SW 1271 (cell line): ENCODE measurements around the gene TMC2.
A peak's percentile ranks its signal among the peaks of the same experiment; 100 is the strongest.

Experiments used
- DNase-seq, 2 experiments: peaks; one replicate each; lab custom pipeline; 2025; lab: John Stamatoyannopoulos, UW

The TMC2 gene

DNA sequence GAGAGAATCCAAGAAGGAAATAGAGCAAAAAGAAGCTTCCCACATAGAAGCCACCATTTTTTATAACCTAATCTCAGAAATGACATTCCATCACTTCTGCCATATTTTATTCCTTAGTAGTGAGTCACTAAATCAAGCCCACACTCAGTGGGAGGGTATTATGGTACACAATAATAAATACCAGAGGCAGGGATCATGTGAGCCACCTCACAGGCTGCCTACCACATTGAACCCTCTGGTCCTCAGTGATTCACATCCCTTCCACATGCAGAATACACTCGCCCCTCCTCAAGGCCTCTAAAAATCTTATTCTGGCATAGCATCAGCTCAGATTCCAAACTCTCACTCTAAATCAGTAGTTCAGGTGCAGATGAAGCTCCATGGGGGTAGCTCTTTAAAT, 49.4 kb downstream of the TMC2 start:
- no peak for DNase-seq

DNA sequence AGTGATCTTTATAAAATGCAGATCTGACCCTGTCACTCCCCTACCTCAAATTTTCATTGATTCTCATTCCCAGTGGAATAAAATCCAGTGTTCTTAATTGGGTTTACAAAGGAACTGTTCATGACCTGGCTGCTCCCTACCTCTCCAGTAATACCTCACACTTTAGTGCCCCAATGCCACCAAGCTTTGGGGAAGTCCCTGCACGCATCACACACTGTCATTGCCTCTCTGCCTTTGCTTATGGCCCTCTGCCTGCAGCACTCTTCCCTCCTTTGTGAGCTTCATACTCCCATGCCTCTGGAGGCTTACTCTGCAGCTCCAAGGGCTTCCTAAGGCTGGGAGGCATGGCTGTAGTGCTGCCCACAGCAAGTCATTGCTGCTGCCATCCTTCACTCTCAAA, 57.4 kb downstream of the TMC2 start:
- no peak for DNase-seq

DNA sequence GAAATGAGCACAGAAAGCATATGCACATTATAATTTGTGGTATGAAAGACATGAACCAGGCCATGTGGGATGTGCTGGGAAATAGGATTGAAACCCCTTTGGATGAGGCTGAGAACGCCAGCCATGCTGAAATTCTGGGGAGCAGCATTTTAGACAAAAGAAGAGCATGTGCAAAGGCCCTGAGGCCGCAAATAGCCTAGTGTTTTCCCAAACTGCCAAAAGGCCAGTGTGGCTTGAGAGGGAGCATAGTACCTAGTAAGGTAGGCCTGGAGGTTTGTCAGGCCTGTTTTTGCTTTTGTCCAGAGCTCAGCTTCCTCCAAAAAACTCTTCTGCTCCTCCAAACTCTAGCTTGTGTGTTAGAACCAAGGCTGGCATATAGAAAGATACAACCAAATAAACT, 58.7 kb downstream of the TMC2 start:
- no peak for DNase-seq

DNA sequence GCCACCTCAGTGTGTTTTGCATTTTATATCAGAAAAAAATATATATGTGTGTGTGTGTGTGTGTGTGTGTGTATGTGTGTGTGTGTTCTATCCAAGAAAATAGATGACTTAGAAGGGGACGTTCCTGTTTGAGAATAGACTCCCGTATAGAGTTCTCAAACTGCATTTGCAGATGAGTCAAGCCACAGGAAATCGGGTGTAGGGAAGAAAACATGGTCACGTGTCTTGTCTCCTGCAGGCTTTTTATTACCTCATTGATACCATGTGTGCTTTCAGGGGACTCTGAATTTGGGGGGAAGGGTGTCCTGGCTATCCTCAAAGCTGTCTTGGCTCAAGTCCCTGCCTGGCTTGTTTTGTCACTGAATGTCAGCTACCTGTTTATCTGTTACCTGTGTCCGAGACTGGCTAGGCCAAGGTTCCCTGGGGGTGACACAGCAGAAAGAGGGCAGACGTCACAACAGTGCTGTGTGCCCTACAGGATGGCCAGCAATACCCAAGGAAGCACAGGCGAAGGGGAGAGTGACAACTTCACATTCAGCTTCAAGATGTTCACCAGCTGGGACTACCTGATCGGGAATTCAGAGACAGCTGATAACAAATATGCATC, 60.4 kb downstream of the TMC2 start:
- no peak for DNase-seq

DNA sequence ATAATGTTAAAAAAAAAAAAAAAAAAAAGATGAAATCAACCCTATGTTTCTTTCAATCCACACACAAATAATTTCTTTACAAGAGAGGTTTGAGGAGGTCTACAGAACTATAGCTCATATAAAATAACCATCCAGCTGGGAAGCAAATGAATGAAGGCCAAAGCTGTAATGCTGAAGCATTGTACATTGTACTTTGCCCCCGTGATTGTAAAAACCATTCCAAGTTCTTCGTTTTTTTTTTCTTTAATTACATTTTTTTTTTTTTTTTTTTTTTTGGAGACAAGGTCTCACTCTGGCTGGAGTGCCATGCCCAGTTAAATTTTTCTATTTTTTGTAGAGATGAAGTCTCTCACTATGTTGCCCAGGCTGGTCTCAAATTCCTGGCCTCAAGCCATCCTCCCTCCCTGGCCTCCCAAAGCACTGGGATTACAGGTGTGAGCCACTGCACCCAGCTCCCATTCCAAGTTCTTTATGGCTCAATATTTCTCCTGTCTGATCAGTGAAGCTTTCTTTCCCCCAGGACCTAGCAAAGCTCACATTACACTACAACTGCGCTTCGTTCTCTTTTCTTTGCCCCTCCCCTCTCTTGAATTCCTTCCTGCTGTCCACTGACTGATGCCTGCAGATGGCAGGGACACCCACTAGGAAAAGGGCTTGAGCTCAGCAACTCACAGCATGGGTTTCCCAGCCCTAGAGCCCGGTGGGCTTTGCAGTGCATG, 63.1 kb downstream of the TMC2 start:
- no peak for DNase-seq

DNA sequence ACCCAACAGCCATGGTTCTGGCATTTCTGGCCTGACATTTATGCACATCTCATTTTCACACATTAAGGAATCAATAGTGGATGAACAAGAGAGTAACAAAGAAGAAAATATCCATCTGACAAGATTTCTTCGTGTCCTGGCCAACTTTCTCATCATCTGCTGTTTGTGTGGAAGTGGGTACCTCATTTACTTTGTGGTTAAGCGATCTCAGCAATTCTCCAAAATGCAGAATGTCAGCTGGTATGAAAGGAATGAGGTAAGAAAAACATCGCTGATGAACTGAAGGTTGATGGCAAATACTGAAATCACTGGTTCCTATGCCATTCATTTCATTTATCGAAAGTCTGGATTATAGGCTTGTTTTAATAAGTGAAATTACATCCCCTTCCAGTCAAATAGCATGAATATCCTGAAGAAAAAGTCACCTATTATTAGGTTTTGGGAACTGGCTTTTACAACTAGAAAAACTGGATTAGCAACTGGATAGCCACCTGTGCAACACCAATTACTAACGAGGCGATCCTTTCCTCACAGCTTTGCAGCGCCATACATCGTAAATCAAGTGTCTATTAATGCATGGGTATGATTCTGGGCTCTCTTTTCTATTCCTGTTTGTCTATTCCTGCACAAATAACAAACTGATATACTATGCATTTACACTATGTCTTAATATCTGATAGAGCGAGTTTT, 65.8 kb downstream of the TMC2 start:
- DNase-seq, result no peak

DNA sequence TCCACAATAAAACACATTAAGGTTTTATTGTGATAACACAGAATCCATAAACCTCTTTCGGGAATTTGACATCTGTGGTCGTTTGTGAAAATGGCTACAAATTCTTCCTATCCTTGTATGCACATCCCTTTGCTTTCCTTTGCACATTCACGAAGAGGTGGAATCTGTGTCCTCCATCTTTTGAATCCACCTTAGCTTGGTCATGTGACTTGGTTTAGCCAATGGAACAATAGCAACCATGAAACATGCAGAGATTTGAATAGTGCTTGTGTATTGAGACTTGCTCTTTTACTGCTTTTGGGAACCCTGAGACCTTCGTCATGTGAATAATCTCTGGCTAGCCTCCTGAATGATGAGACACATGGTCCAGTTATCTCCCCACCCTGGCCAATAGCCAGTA, 66.4 kb downstream of the TMC2 start:
- no peak for DNase-seq

DNA sequence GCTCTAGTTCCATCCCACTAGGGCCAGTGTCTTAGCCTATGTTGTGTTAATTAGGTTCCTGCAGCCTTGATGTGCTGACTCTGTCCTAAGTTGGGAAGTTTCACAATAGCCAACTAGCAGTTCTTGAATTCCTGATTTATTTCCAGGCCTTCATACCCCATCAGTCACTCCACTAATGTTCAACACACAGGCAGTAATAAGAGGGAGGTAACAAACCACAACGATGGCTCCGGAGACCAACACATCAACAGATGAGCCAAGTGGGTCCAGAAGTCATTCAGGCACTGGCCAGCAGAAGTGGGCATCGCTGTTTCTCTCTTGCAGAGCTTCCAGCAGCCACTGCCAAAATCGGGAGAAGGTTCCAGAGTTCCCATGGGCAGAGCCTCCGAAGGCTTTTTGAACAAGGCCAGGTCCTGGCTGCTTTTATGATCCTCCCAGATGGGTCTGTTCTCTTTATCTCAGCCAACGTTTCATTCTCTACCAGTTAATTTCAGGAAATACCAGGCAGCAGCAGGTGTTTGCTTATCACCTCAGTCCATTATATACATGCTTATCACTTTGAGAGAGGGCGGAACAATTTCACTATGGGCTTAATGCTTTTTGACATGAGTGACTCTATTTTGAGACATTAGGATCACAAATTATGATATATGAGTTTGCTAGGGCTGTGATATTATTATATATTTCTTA, 67.6 kb downstream of the TMC2 start:
- DNase-seq, result no peak

DNA sequence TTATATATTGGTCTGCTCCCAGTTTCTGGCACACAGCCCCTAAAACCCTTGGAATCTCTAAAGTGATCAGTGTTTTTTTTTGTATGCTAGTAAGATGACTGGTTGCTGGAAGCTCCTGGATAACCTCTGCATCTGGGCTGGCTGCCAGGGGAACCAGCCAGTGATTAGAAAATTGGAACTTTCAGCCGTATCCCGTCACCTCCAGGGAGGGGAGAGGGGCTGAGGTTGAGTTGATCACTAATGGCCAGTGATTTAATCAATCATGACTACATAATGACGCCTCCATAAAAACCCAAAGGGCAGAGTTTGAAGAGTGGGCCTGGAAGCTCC, 68.1 kb downstream of the TMC2 start:
- no peak for DNase-seq

DNA sequence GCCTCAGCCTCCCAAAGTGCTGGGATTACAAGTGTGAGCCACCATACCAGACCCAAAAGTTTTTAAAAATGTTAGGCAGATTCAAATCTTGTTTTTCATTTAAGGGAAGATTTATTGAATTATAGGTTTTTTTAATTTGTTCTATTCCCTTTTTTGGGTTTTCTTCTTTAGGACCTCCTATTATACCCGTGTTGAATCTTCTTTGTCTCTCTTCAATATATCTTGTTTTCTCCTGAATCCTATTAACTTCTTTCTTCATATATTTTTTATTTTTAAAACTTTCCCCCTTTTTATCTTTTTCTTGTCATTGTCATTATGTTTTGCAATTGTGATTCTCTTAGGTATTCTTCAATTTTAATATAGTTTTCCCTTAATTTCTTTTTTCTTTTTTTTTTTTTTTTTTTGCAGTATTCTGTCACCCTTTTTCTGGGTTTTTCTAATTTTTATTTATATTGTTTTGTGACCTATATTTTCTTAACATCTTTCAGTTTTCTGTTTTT, 70.2 kb downstream of the TMC2 start:
- DNase-seq, result no peak

DNA sequence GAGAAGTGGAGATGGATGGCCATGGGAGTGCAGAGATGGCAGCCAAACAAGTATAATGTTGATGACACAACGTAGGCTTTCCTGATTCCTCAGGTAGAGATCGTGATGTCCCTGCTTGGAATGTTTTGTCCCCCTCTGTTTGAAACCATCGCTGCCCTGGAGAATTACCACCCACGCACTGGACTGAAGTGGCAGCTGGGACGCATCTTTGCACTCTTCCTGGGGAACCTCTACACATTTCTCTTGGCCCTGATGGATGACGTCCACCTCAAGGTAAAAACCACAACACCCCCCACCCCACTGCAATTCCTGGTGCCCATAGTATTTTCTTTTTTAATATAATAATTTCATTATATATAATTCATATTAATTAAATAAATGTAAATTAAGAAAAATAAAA, 74.0 kb downstream of the TMC2 start:
- no peak for DNase-seq

DNA sequence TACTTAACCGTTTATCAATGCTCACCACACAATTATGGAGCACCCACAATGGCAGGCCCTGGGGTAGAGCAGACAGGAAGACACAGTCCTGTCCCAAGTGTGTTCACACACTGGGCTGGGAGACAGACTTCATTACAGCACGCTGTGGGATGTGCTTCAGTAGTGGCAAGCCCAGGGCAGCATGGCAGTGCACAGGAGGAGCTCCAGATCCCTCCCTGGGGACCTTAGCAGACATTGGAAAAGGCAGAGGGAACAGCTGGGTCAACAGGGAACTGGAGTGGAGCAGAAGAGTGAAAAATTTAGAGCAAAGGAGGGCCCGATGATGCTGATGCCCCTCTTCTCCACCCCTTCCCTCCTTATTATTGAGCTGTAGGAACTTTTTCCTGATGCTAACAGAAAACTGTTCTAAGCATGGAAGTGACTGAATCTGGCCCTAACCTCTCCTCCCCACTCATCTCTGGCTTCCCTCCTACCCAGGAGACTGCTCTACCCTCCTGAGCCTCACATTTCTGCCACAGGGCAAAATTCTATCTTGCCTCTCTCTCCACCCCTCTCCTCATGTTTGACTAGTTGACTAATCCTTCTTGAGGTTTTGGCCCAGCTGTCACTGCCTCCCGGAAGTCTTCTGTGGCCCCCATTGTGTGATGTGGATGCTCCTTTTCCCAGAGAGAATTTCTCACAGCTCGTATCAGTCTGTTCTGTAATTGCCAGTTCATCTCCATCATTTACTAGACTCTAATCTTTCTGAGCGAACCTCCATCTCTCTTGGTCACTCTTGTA, 74.8 kb downstream of the TMC2 start:
- DNase-seq, result no peak

DNA sequence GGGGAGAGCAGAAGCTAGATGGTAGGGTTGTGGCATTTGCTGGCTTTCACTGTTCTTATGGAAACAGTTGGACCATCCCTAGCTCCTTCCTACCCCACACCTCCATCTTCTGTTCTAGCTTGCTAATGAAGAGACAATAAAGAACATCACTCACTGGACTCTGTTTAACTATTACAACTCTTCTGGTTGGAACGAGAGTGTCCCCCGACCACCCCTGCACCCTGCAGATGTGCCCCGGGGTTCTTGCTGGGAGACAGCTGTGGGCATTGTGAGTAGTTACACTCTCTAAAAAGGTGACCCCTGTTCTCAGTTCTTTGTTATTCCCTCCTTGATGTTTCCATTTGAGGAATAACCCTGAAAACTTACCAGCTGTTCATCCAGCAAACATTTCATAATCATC, 75.7 kb downstream of the TMC2 start:
- no peak for DNase-seq

DNA sequence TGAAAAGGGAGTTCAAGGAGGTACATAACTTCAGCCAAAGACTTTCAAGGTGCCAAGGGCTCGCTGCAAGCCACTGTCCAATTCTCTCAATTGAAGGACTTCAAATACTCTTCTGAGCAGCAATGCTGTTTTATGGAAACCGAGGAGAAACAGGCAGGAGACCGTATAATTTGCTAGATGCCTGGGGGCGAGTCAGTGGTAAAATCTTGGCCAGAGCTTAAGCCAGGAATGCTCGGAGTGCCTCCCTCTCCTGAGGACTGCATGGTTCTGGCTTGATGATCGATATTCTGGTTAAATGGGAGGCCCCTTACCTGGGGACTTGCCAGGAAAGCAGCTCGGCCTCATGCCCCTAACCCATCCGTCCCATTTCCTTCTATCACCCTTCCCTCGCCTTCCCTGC, 80.3 kb downstream of the TMC2 start:
- no peak for DNase-seq

DNA sequence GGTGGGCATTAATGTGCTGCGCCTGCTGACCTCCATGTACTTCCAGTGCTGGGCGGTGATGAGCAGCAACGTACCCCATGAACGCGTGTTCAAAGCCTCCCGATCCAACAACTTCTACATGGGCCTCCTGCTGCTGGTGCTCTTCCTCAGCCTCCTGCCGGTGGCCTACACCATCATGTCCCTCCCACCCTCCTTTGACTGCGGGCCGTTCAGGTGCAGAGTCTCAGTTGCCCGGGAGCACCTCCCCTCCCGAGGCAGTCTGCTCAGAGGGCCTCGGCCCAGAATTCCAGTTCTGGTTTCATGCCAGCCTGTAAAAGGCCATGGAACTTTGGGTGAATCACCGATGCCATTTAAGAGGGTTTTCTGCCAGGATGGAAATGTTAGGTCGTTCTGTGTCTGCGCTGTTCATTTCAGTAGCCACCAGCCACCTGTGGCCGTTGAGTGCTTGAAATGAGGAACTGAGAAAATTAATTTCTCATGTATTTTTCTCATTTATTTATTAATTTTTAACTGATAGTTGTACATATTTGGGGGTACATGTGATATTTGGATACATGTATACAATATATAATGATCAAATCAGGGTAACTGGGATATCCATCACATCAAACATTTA, 80.8 kb downstream of the TMC2 start:
- no peak for DNase-seq

DNA sequence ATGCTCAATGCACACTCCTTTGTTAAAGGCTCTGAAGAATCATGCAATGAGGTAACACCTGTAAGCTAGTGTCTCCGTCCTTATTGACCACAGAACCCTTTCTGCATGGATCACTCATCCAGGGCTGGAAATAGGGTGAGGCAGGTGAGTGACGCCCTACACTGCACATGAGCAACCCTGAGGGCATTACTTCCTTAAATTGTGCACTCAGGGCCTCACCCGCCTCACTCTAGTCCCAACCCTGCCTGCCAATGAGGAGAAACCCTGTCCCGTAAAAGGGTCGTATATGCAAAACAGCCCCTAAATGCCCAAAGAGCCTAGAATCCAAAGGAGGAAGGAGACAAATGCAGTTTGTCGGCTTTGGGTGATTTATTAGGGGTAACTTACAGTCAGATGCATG, 82.4 kb downstream of the TMC2 start:
- DNase-seq, result no peak

DNA sequence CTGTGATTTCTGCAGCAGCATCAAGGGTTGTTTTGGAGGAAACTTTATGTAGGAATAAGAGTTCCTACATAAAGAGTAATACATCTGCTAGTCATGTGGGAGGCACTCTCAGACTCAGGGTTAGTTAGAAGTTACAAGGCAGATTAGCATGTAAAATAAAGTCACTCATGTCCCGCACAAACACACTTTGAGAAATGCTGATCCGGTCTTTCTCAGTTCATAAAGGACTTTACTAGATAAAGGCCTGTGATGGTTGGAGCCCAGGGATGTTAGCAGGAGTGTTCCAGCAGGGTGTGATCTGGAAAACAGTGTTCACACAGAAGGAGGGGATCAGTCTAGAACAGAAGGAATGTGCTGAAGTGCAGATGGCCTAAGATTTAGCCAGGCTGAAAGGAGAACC, 83.0 kb downstream of the TMC2 start:
- no peak for DNase-seq

DNA sequence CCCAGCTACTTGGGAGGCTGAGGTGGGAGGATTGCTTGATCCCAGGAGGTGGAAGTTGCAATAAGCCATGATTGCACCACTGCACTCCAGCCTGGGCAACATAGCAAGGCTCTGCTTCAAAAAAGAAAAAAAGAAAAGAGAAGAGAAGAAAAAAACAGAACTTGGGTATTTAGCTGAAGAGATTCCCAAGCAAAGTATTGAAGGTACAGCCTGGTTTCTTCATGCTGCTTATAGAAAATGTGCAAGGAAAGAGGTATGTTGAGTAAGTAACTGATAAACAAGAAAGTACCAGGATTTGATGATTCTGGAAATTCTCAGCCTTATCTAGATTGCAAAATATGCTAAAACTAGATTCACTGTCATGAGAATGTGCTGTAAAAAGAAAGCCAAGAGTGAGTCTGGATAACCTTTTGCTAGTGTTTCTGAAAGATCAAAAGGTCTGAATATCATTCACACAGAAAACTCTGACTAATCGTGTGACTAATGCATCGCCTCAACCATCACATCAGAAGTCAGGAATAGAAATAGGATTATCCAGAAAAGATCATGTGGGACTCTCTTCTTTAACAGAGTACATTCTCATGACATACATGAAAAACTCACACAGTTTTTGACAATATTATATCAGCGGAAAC, 83.7 kb downstream of the TMC2 start:
- DNase-seq, result no peak

DNA sequence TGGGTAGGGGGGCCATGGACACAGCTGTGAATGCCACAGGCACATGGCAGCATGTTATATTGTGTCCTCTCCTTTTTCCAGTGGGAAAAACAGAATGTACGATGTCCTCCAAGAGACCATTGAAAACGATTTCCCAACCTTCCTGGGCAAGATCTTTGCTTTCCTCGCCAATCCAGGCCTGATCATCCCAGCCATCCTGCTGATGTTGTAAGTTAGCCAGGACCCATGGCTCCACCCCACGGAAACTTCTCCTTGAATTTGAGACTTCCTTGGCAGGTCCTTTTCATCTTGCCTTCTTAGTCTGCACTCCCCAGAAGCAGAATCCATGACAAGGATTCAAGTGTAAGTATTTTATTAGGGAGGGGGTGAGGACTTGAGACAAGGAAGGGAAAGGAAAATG, 87.8 kb downstream of the TMC2 start:
- DNase-seq, result no peak

DNA sequence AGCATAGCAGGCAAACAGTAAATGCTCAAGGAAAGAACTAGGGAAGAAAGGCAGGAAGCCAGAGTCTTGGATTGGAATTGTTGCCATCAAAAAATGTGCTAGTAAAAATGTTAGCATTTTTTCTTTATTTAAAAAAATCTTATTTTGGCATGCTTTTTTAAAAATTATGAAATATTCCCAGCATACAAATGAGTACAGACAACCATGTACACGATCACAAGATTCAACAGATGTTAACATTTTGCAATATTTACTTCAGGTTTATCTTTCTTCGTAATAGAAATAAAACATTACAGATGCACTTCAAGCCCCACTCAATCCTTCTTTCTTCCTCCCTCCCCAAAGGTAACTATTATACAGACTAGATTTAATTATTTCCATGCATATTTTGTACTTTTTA, 88.7 kb downstream of the TMC2 start:
- DNase-seq, result no peak

DNA sequence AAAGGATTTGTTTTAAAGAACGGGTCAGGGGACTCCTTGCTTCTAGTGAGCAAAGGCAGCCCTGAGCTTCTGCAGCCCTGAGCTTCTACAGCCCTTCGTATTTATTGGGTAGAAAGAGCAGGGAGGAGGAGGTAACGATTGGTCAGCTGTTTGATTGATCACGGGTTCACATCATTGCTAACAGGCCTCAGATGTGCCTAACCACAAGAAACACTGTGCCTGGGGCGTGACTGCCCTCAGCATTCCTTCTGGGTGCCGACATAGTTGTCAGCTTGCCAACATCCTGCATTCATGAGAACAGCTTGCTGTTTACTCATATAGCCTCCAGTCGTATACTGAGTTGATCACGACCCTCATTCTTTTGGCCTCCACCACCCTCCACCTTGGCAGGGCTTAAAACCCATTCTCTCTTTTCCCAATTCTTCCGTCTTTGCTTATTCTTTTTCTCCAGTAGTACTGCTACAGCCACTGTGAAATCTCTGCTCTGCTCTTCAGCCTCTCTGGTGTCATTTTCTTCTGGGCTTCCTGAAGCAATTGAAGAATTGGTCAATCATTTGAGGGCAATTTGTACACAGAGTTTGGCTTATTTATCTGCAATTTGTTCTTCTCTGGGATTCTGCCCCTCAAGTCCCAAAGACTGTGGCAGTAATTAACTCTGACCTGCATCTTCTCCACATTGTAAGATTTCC, 90.6 kb downstream of the TMC2 start:
- DNase-seq, result peak in 1 of 2 experiments; percentile 26
